Central memory CD8-positive, alpha-beta T cell (primary cell): ENCODE results near the gene ABHD10.

Experiments used
- ATAC-seq: fragments of 150-1000 bp; cut with Tn5 transposase; replicated peaks from 2 replicates; pipeline ENCODE4 v1.10.0; 2022; ENCODE audit warnings: mild to moderate bottlenecking, moderate FRiP score, moderate number of reproducible peaks; ENCODE audit not compliant: poor library complexity, severe bottlenecking; ENCODE audit errors: extremely low read depth
- DNase-seq, 2 donors: peaks; one replicate each; pipeline ENCODE4 v3.0.0; 2021; ENCODE audit warnings: low spot score in 2 of 2
- H3K27ac Mint-ChIP-seq: one replicate; pipeline ENCODE4 v1.8.0; 2022; ENCODE audit warnings: low read depth, mild to moderate bottlenecking, moderate library complexity, mixed read lengths
- H3K27me3 Mint-ChIP-seq: one replicate; pipeline ENCODE4 v1.8.0; 2022; ENCODE audit warnings: mixed read lengths
- H3K36me3 Mint-ChIP-seq: one replicate; pipeline ENCODE4 v1.8.0; 2022; ENCODE audit warnings: mild to moderate bottlenecking, moderate library complexity, mixed read lengths; ENCODE audit not compliant: insufficient read depth
- H3K4me1 Mint-ChIP-seq: one replicate; pipeline ENCODE4 v1.8.0; 2022; ENCODE audit warnings: mixed read lengths
- H3K4me3 Mint-ChIP-seq: one replicate; pipeline ENCODE4 v1.8.0; 2022; ENCODE audit warnings: mild to moderate bottlenecking, moderate library complexity, mixed read lengths
- H3K9me3 Mint-ChIP-seq: one replicate; pipeline ENCODE4 v1.8.0; 2022; ENCODE audit warnings: mixed read lengths

The ABHD10 gene

DNA sequence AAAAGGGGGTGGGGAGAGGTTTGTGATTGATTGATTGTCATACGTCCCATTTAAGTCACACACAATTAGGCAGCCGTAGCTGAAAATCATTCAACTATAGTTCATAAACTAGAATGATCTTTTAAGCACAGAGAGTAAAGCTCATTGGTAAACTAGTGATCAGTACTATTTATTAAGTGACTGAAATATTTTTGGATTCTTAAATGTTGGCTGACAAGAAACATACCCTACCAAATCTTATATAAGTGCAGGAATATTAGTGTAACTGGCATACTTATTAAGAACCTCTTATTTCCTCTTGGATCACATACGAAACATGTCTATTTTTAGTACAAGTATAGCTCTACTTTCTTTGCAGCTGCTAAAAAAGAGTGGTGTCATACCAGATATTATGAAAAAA lies 8.4 kb upstream of the ABHD10 start:
- DNase-seq (no peak), ATAC-seq (no peak)
- Mint-ChIP-seq H3K4me3 (no peak overlapping the region), H3K4me1 (peaks cover 8% of the 10 kb centered on the region), H3K27ac (no peak overlapping the region), H3K36me3 (peaks cover 4% of the 10 kb centered on the region), H3K9me3 (no peaks in the 10 kb centered on the region), H3K27me3 (no peaks in the 10 kb centered on the region)

DNA sequence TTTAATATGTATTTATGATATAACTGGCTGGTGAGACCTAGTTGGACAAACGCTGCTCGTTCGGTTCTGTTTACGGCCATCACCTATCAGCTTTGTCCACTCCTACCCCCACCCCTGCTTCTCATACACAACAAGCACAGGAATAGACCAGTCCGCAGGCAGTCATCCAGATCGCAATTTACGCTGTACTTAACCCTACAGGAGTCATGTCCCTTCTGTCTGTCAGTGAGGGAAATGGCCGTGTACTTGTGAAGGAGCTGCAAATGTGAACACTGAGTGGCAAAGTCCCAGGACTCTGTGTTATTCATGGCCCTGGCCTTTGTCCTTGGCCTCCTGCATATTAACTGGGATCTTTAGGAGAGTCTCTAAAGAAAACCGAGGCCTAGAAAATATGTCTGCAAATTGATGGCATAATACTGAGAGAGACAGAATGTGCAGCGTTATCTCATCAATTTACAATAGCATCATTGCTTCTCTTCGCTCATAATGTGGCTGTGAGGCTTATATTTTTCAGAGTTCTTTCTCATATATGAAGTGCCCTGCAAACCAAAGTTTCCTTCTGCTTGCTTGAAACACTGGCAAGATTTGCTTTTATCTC lies 7.2 kb upstream of the ABHD10 start:
- Mint-ChIP-seq H3K4me3 (no peak overlapping the region), H3K4me1 (peaks cover 8% of the 10 kb centered on the region), H3K27me3 (no peaks in the 10 kb centered on the region), H3K36me3 (peaks cover 4% of the 10 kb centered on the region), H3K9me3 (no peaks in the 10 kb centered on the region), H3K27ac (no peak overlapping the region)
- no peak for ATAC-seq
- no peak for DNase-seq

DNA sequence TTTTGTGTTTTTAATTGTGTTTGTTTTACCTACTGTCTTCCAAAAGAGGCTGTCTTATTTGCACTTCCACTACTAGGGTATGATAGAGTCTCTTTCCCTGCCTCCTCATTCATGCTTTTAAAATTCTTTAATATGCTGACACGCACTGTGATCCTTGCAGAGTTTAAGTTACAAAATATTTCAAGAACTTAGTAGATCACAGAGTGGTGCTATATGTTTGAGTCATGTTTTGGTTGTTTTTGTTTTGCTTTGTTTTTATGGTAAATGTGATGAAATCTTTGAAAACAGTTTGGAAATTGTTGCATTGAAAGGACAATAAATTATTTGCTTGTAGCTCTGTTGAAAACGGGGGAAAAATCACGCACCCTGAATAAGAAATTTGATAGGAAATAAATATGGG lies 5.9 kb upstream of the ABHD10 start:
- Mint-ChIP-seq H3K9me3 (no peaks in the 10 kb centered on the region), H3K4me1 (no peaks in the 10 kb centered on the region), H3K36me3 (peaks cover 4% of the 10 kb centered on the region), H3K27ac (no peak overlapping the region), H3K27me3 (no peaks in the 10 kb centered on the region), H3K4me3 (no peak overlapping the region)
- no peak for ATAC-seq
- no peak for DNase-seq

DNA sequence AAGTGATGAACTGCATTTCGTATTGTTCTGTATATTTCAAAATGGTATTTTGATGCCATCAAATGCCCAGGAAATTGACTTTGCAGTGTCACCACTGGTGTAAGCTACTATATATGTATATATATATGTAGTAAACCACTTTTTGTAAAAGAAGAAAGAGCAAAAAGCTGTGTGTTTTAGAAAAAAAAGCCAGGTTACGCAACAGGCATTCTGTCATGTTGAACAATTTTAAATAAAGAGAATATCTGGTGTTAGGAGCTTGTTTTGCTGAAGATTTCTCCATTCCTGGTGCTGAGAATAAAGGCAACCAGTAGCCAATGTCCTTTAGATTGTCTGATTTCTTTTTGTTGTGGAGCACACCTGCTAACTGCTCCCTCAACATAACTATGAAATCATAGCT lies 3.7 kb upstream of the ABHD10 start:
- no peak for ATAC-seq
- no peak for DNase-seq
- Mint-ChIP-seq H3K4me3 (no peak overlapping the region), H3K27me3 (no peaks in the 10 kb centered on the region), H3K9me3 (no peaks in the 10 kb centered on the region), H3K36me3 (peaks cover 10% of the 10 kb centered on the region), H3K27ac (no peak overlapping the region), H3K4me1 (peaks cover 7% of the 10 kb centered on the region)

DNA sequence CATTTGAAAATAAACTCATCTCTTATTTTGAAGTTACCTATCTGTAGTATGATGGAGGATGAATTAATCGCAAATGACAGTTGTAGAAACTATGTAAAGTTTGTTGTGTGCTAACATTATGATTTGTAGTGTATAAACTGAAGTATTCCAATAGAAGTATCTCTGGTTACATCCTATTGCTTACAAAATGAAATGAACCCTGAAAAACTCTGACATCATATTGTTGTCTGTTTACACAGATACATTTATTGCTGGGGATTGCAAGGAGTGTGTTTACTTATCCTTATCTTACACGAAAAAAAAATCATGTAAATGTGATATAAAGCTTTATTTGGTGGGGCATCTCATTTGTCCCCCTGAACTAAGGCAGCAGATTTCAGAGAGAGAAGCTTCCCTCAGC lies 2.6 kb upstream of the ABHD10 start:
- peaks cover 14% of the 10 kb centered on the region for H3K36me3 Mint-ChIP-seq
- DNase-seq (no peak), ATAC-seq (no peak)
- H3K27ac Mint-ChIP-seq, result no peak overlapping the region
- no peaks in the 10 kb centered on the region for H3K27me3 Mint-ChIP-seq
- peaks cover 13% of the 10 kb centered on the region for H3K4me1 Mint-ChIP-seq
- H3K9me3 Mint-ChIP-seq, result no peaks in the 10 kb centered on the region
- H3K4me3 Mint-ChIP-seq, result no peak overlapping the region

DNA sequence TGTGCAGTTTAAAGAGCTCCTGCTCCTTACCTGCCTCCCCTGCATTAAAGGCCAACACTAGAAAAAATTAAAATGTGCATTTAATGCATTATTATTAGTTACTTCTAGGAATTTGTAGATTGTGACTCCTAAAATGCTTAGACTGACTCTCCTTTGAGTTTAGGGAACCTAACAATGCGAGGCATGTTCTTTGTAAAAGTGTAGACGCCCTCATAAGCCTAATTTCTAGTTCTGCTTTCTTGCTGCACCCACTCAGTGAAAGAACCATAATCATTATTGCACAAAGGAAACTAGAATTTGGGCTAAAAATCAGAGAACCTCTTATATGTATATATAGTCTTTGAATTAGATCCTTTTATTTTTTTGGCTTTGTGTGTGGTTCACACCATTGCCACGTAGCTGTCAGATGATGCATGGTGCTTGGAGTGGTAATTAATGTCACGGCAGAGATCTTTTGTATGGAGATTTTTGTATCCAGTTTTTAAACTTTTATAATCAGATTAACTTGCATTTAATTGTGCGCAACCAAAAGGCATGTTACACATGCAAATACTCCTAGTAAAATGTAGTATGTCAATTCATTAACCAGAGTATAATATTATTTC lies 710 bp downstream of the ABHD10 start:
- DNase-seq, result no peak
- H3K9me3 Mint-ChIP-seq, result no peaks in the 10 kb centered on the region
- H3K36me3 Mint-ChIP-seq, result peaks cover 13% of the 10 kb centered on the region
- H3K4me1 Mint-ChIP-seq, result peaks cover 28% of the 10 kb centered on the region
- no peaks in the 10 kb centered on the region for H3K27me3 Mint-ChIP-seq
- H3K27ac Mint-ChIP-seq, result peak overlapping the region; percentile 91
- peak overlapping the region; percentile 91 for H3K4me3 Mint-ChIP-seq
- peak; percentile 47 for ATAC-seq

DNA sequence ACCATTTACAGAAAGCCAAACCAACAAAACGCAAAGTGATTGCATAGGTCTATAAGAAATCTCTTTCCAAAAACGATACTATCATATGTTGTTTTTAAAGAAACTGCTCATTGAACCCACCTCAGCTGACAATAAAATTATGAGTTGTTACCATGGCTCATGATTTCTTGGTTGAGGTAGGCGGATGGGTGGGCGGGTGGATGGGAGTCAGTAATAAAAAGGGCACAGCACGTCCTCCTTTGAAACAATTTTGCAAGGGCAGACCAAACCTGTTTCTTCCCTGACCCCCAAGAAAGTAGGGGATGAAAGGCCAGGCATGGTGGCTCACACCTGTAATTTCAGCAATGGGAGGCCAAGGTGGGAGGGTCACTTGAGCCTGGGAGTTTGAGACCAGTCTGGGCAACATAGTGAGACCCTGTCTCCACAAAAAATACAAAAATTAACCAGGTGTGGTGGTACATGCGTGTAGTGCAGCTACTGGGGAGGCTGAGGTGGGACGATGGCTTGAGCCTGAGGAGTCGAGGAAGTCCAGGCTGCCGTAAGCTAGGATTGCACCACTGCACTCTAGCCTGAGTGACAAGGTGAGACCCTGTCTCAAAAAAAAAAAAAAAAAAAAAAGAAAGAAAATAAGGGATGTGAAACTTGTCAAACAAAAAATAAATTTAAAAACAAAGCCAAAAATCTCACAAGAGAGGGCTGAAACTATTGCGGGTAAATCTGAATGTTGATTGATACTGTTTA lies 2.1 kb downstream of the ABHD10 start:
- no peaks in the 10 kb centered on the region for H3K27me3 Mint-ChIP-seq
- peaks cover 42% of the 10 kb centered on the region for H3K4me1 Mint-ChIP-seq
- no peaks in the 10 kb centered on the region for H3K9me3 Mint-ChIP-seq
- peak overlapping the region; percentile 67 for H3K27ac Mint-ChIP-seq
- DNase-seq (no peak), ATAC-seq (no peak)
- H3K4me3 Mint-ChIP-seq, result peak overlapping the region; percentile 55
- peaks cover 15% of the 10 kb centered on the region for H3K36me3 Mint-ChIP-seq

DNA sequence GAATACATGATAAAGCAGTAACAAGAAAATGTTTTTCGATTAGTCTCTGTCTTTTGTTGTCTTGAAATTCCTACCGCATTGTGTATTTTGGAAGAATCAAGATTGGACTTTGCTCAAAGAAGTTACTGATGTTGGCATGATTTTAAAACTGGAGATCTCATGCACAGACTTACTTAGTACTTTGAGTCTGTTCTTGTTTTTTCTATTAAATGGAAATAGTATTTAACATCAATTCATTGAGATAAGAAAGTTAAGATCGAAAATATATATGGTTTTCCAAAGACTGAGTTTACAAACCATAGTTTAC lies 2.6 kb downstream of the ABHD10 start:
- DNase-seq (no peak), ATAC-seq (no peak)
- peaks cover 45% of the 10 kb centered on the region for H3K4me1 Mint-ChIP-seq
- no peaks in the 10 kb centered on the region for H3K27me3 Mint-ChIP-seq
- peaks cover 18% of the 10 kb centered on the region for H3K36me3 Mint-ChIP-seq
- H3K9me3 Mint-ChIP-seq, result no peaks in the 10 kb centered on the region
- H3K4me3 Mint-ChIP-seq, result no peak overlapping the region
- peak overlapping the region; percentile 67 for H3K27ac Mint-ChIP-seq

DNA sequence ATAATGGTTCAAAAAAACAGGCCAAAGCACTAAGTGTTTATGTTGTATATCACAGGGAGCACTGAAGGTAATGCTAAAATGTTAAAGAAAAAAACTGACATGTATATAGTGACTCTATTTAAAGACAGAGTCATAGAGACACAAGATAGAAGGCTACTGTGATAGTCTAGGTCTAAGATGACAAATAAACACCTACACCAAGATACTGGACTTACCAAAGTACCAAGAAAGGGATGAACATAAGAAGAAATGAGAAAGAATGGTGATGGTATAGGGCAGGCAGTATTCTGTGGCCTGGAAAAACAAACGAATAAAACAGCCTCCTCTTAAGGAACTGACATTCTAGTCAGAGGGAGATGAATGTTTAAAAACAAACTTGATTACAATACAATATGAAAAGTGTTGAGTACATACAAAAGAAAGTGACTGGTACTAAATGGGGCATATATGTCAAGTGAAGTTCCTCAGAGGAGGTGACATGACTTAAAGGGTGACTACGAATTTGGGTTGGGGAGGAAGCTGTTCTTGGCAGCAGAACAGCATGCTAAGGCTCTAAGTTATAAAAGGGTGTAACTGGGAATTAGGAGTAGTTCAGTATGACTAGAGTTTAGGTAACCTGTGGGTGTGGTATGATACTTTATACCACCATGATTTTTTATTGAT lies 5.9 kb downstream of the ABHD10 start:
- Mint-ChIP-seq H3K4me3 (no peak overlapping the region), H3K27me3 (no peaks in the 10 kb centered on the region), H3K27ac (peak overlapping the region; percentile 47), H3K36me3 (peaks cover 27% of the 10 kb centered on the region), H3K4me1 (peaks cover 46% of the 10 kb centered on the region), H3K9me3 (no peaks in the 10 kb centered on the region)
- DNase-seq, result no peak
- ATAC-seq, result no peak

DNA sequence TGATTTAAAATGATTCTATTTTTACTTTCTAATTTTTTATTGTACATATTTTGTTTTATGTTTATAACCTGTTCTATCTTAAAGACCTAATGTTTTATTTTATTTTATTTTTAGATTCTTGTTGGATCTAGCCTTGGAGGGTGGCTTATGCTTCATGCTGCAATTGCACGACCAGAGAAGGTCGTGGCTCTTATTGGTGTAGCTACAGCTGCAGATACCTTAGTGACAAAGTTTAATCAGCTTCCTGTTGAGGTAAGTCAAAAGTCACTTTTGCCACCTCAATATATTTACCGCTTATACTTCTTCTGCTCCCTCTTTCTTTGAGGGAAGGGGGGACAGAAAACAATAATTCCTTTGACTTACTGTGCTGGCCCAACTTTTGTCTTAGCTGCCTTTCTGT lies 8.0 kb downstream of the ABHD10 start:
- H3K36me3 Mint-ChIP-seq, result peaks cover 26% of the 10 kb centered on the region
- no peaks in the 10 kb centered on the region for H3K27me3 Mint-ChIP-seq
- DNase-seq (no peak), ATAC-seq (no peak)
- no peak overlapping the region for H3K27ac Mint-ChIP-seq
- H3K4me1 Mint-ChIP-seq, result peaks cover 36% of the 10 kb centered on the region
- no peaks in the 10 kb centered on the region for H3K9me3 Mint-ChIP-seq
- H3K4me3 Mint-ChIP-seq, result no peak overlapping the region

DNA sequence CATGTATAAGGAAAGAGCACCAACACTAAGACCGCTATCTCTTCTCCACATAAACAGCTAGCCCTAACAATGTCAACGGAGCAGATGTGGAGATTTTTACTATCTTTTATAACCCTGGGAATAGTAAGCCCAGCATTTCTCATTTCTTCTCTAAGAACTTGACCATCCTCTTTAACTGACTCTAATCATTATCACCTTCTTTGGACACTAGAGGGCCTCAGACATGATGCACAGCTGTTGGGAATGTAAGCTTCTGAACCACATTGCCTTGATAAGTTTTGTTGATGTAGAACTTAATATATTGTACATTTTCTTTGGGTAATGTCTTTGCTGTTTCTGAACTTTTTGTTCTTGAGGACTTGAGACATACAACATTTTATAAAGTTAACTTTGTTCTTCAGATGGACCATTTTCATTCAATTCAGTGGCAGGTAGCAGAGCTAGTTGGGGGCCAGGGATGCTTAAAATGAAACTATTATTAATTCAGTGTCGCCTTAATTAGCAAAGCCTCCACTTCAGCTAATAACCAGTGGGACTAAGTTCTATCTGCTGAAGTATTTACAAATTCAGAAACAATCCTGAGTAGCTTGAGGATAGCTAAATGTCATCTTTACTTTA lies 10.3 kb downstream of the ABHD10 start:
- peaks cover 31% of the 10 kb centered on the region for H3K36me3 Mint-ChIP-seq
- H3K27me3 Mint-ChIP-seq, result no peaks in the 10 kb centered on the region
- H3K27ac Mint-ChIP-seq, result no peak overlapping the region
- H3K4me1 Mint-ChIP-seq, result peaks cover 26% of the 10 kb centered on the region
- ATAC-seq (peak; percentile 67), DNase-seq (no peak)
- no peaks in the 10 kb centered on the region for H3K9me3 Mint-ChIP-seq
- no peak overlapping the region for H3K4me3 Mint-ChIP-seq

DNA sequence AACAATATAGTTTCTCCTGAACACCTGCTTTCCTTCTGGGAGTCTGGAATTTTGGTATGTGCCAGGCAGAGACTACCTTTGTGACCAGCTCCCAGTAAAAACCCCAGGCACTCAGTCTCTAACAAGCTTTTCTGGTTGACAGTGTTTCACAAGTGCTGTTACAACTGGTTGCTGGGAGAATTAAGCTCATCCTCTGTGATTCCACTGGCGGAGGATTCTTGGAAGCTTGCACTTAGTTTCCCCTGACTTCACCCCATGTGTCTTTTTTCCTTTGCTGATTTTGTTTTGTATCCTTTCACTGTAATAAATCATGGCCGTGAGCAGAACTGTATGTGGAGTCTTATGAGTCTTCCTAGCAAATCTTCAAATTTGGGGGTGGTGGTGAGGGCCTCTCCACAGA lies 14.2 kb downstream of the ABHD10 start:
- Mint-ChIP-seq H3K4me3 (no peak overlapping the region), H3K27ac (no peak overlapping the region), H3K4me1 (peaks cover 6% of the 10 kb centered on the region), H3K27me3 (no peaks in the 10 kb centered on the region), H3K9me3 (no peaks in the 10 kb centered on the region), H3K36me3 (peaks cover 18% of the 10 kb centered on the region)
- DNase-seq (no peak), ATAC-seq (no peak)
